Activated CD8-positive, alpha-beta memory T cell treated with anti-CD3 and anti-CD28 coated beads for 36 hours (primary cell): ENCODE data around the gene SHE. TPM values are rescaled to one million over a fixed set of nuclear protein-coding genes. Genes with fewer than 3 reads are reported as not detected.

Experiments
- CTCF ChIA-PET: fragments of 350-600 bp; sonication (Branson Sonifier 250); formaldehyde crosslinking; loops from one replicate; lab custom pipeline; 2021; ENCODE audit warnings: antibody characterized with exemption; lab: Charles Lee
- POLR2A ChIA-PET: fragments of 350-600 bp; sonication (Branson Sonifier 250); formaldehyde crosslinking; loops from one replicate; lab custom pipeline; 2021; ENCODE audit warnings: antibody characterized with exemption; lab: Charles Lee
- total RNA-seq, 2 experiments: library from RNA; stranded (reverse); gene quantifications; one replicate each; pipeline ENCODE4 v1.2.3, GENCODE V29; 2021

SHE gene
- total RNA-seq, 2 experiments from 2014 or later: not detected

GRCh38 chr1:154520333-154520732, 18.1 kb upstream of the SHE start:
- ChIA-PET POLR2A (no interaction called here), CTCF (interaction anchor here (1.0 kb wide), 1 partner anchor 9 kb away, joined by 3 read pairs; no protein-coding TSS in a partner anchor)

- CTCF ChIA-PET: no interaction called here
- POLR2A ChIA-PET: no interaction called here
Observed at GRCh38 chr1:154519591-154519991, 17.4 kb upstream of the SHE start.

- ChIA-PET CTCF (interaction anchor here (0.5 kb wide), 1 partner anchor 356 kb away, joined by 3 read pairs; no protein-coding TSS in a partner anchor), POLR2A (interaction anchor here (0.6 kb wide), 1 partner anchor 234 kb away, joined by 3 read pairs; no protein-coding TSS in a partner anchor)
Observed at GRCh38 chr1:154517661-154518060, 15.4 kb upstream of the SHE start.

GRCh38 chr1:154514066-154514553, 11.9 kb upstream of the SHE start:
- ChIA-PET CTCF (no interaction called here), POLR2A (no interaction called here)

GRCh38 chr1:154512760-154513159, 10.5 kb upstream of the SHE start:
- ChIA-PET POLR2A (no interaction called here), CTCF (no interaction called here)

- POLR2A ChIA-PET: no interaction called here
- CTCF ChIA-PET: no interaction called here
Observed at GRCh38 chr1:154503898-154504297, 1.7 kb upstream of the SHE start.

- CTCF ChIA-PET: no interaction called here
- POLR2A ChIA-PET: no interaction called here
Observed at GRCh38 chr1:154502744-154503115, 518 bp upstream of the SHE start.

- ChIA-PET CTCF (no interaction called here), POLR2A (no interaction called here)
Observed at GRCh38 chr1:154501423-154502065, 668 bp downstream of the SHE start.

GRCh38 chr1:154500533-154500932, 1.7 kb downstream of the SHE start:
- ChIA-PET CTCF (interaction anchor here (1.0 to 1.9 kb wide), 2 partner anchors 9 to 46 kb away, joined by 4 to 5 read pairs; no protein-coding TSS in a partner anchor), POLR2A (no interaction called here)

GRCh38 chr1:154499446-154499845, 2.8 kb downstream of the SHE start:
- POLR2A ChIA-PET: no interaction called here
- CTCF ChIA-PET: interaction anchor here (1.0 to 1.9 kb wide), 2 partner anchors 10 to 47 kb away, joined by 4 to 5 read pairs; no protein-coding TSS in a partner anchor

- ChIA-PET POLR2A (interaction anchor here (0.6 kb wide), 1 partner anchor 113 kb away, joined by 13 read pairs; no protein-coding TSS in a partner anchor), CTCF (interaction anchor here (0.7 to 1.3 kb wide), 2 partner anchors 18 to 49 kb away, joined by 3 read pairs; no protein-coding TSS in a partner anchor)
Observed at GRCh38 chr1:154497026-154497806, 5.0 kb downstream of the SHE start.

- ChIA-PET POLR2A (no interaction called here), CTCF (interaction anchor here (0.7 kb wide), 1 partner anchor 16 kb away, joined by 3 read pairs; no protein-coding TSS in a partner anchor)
Observed at GRCh38 chr1:154496383-154496782, 5.8 kb downstream of the SHE start.

GRCh38 chr1:154495496-154496273, 6.5 kb downstream of the SHE start:
- POLR2A ChIA-PET: no interaction called here
- CTCF ChIA-PET: interaction anchor here (0.7 kb wide), 1 partner anchor 15 kb away, joined by 3 read pairs; no protein-coding TSS in a partner anchor

GRCh38 chr1:154493276-154493675, 8.9 kb downstream of the SHE start:
- POLR2A ChIA-PET: no interaction called here
- CTCF ChIA-PET: interaction anchor here (0.6 kb wide), 1 partner anchor 970 kb away, joined by 3 read pairs; no protein-coding TSS in a partner anchor

GRCh38 chr1:154492115-154492514, 10.1 kb downstream of the SHE start:
- ChIA-PET POLR2A (no interaction called here), CTCF (no interaction called here)

GRCh38 chr1:154490317-154490716, 11.9 kb downstream of the SHE start:
- ChIA-PET POLR2A (no interaction called here), CTCF (interaction anchor here (1.4 to 2.0 kb wide), 2 partner anchors 11 to 56 kb away, joined by 3 to 6 read pairs; no protein-coding TSS in a partner anchor)

GRCh38 chr1:154489695-154490274, 12.4 kb downstream of the SHE start:
- POLR2A ChIA-PET: no interaction called here

GRCh38 chr1:154488922-154489321, 13.3 kb downstream of the SHE start:
- POLR2A ChIA-PET: no interaction called here
- CTCF ChIA-PET: interaction anchor here (0.6 to 1.2 kb wide), 2 partner anchors 9 to 648 kb away, joined by 3 to 4 read pairs; no protein-coding TSS in a partner anchor

More at GRCh38 chr1:154489695-154490274, 12.4 kb downstream of the SHE start:
- CTCF ChIA-PET: interaction anchor here (0.6 to 2.0 kb wide), 3 partner anchors 10 to 648 kb away, joined by 3 to 6 read pairs (median 4); no protein-coding TSS in a partner anchor
